Adrenal gland (tissue), 12 donors: Measurements from ENCODE around the gene CIAO3. TPM values are rescaled to one million over a fixed set of nuclear protein-coding genes. Genes with fewer than 3 reads are reported as not detected.

Experiments
- DNase-seq, 7 donors: peaks; one replicate each; pipeline ENCODE4 v3.0.0-alpha.2; 2019 to 2020
- H3K27ac ChIP-seq, 5 donors: fragments of 200-600 bp; sonication (generic) in 4 of 5; 1 replicate in 3 of 5; 2 replicates in 2 of 5; pipeline versions ENCODE4 v1.5.1 to v1.8.0; 2016 to 2020; ENCODE audit warnings: mild to moderate bottlenecking in 1 of 5
- H3K27me3 ChIP-seq: fragments of 200-600 bp; 2 replicates; pipeline ENCODE4 v1.8.0; 2021
- H3K36me3 ChIP-seq, 2 donors: fragments of 200-600 bp; replicated peaks in 1 of 2; 1 replicate in 1 of 2; 2 replicates in 1 of 2; pipeline versions ENCODE4 v1.5.1 to v1.8.0; 2018 to 2022
- H3K4me1 ChIP-seq, 2 donors: fragments of 200-600 bp; replicated peaks in 1 of 2; 1 replicate in 1 of 2; 2 replicates in 1 of 2; pipeline versions ENCODE4 v1.5.1 to v1.8.0; 2018 to 2021
- H3K4me3 ChIP-seq, 4 donors: fragments of 200-600 bp; sonication (generic) in 3 of 4; one replicate each; pipeline ENCODE4 v1.5.1; 2016 to 2018
- H3K9me3 ChIP-seq, 3 donors: fragments of 200-600 bp; sonication (generic) in 1 of 3; replicated peaks in 1 of 3; 1 replicate in 2 of 3; 2 replicates in 1 of 3; pipeline versions ENCODE4 v1.5.1 to v1.8.0; 2016 to 2021
- CTCF ChIP-seq, 6 experiments: fragments of 450-650 bp in 4 of 6; fragments of 200-600 bp in 2 of 6; sonication (generic) in 1 of 6; IDR thresholded peaks; 1 replicate in 5 of 6; 2 replicates in 1 of 6; pipeline versions ENCODE4 v1.5.1 to v1.8.0; 2016 to 2021; ENCODE audit warnings: antibody characterized with exemption in 6 of 6, mild to moderate bottlenecking in 2 of 6, moderate library complexity in 1 of 6
- POLR2A ChIP-seq, 2 donors: fragments of 450-650 bp; IDR thresholded peaks; one replicate each; pipeline ENCODE4 v1.6.1; 2017; ENCODE audit warnings: antibody characterized with exemption in 2 of 2, mild to moderate bottlenecking in 2 of 2, moderate library complexity in 1 of 2
- WGBS, 4 donors: extraction: QIAGEN DNeasy Blood & Tissue Kit in 2 of 4; methylation state at CpG; one replicate each; pipeline versions ENCODE4 v1.1.5 to v1.1.7; 2013 to 2017; 5-methylcytosine and 5-hydroxymethylcytosine counted together
- intact Hi-C, 2 donors: fragments of 100-400 bp; cut with DNase I; formaldehyde crosslinking; loops; one replicate each; pipeline versions ENCODE4 v1.14.1 to v1.15.0; 2022 to 2023
- polyA plus RNA-seq, 3 donors: library from polyadenylated mRNA; stranded (reverse); fragments of 200-250 nt in 2 of 3; fragments of 350-450 nt in 1 of 3; fragmentation: Illumina TruSeq in 1 of 3; extraction: RNeasy Lipid Tissue Mini Kit (QIAGEN cat#74804) in 1 of 3; gene quantifications; one replicate each; pipeline ENCODE4 v1.2.3, GENCODE V29; 2013 to 2014
- total RNA-seq, 9 donors: library from RNA; depleted of rRNA in 4 of 9; stranded (reverse); fragments of >200 nt in 4 of 9; fragments of 120-200 nt in 1 of 9; fragmentation: NEBNext Ultra II Directional in 1 of 9; extraction: Animal tissue kit (Norgen Biotek cat#: 25700) in 1 of 9; gene quantifications; one replicate each; pipeline versions ENCODE4 v1.1.0 to v1.2.4, GENCODE V29; 2013 to 2023
- donor health status: healthy with polysubstance abuse.
- donor health status: Bipolar disorder and iron deficiency.
- donor health status: DM: yes; HTN: yes; CAD: no.
- donor health status: DM: no; HTN: no; CAD: no.
- donor health status: DM: no; HTN: no; CAD: no.
- donor health status: DM: yes; HTN: yes; CAD: no.

The CIAO3 gene
- total and polyA plus RNA-seq, 12 donors, result 8.9 to 99.4 (median 29.5) TPM

- Histone ChIP-seq H3K9me3 (no peaks in the 10 kb centered on the region), H3K4me3 (no peak overlapping the region)
- WGBS, 4 donors, result 51 to 88% (median 59%) methylated on average over 26 to 55 of the region's 55 CpGs
These were observed 11.7 kb downstream of the CIAO3 start for GRCh38 chr16:728890-729744.

GRCh38 chr16:728131-728889, 12.5 kb downstream of the CIAO3 start:
- Histone ChIP-seq H3K36me3 (peaks cover 0 to 16% of the 10 kb centered on the region in 2 donors), H3K9me3 (no peaks in the 10 kb centered on the region), H3K27ac (peak overlapping the region in 2 of 5 donors; percentile 22 to 65), H3K4me1 (peaks cover 16 to 19% of the 10 kb centered on the region in 2 donors), H3K27me3 (no peaks in the 10 kb centered on the region), H3K4me3 (peak overlapping the region in 1 of 4 donors; percentile 64)
- TF ChIP-seq POLR2A (IDR thresholded peaks at IDR 0.05) (no peak), CTCF (IDR thresholded peaks at IDR 0.05) (no peak)
- 1 to 2% (median 1%) methylated on average over 17 to 80 of the region's 80 CpGs; no CpG with 5 or more reads in 1 of the 4 donors for WGBS, 4 donors
- DNase-seq, result peak in 6 of 7 donors; percentile 49 to 84 (median 64)
- intact Hi-C loops, result no loop called here

More at GRCh38 chr16:728890-729744, 11.7 kb downstream of the CIAO3 start:
- intact Hi-C loops, result no loop called here
- DNase-seq, result peak in 3 of 7 donors; percentile 9 to 63 (median 23)
- Histone ChIP-seq H3K27ac (no peak overlapping the region), H3K4me1 (peaks cover 16 to 19% of the 10 kb centered on the region in 2 donors), H3K36me3 (peaks cover 0 to 24% of the 10 kb centered on the region in 2 donors), H3K27me3 (no peaks in the 10 kb centered on the region)
- no peak for TF ChIP-seq POLR2A (IDR thresholded peaks at IDR 0.05)
- TF ChIP-seq CTCF (IDR thresholded peaks at IDR 0.05), result no peak

GRCh38 chr16:727291-727977, 13.4 kb downstream of the CIAO3 start:
- peak in 2 of 7 donors; percentile 19 to 38 for DNase-seq
- TF ChIP-seq POLR2A (IDR thresholded peaks at IDR 0.05), result no peak
- no peak for TF ChIP-seq CTCF (IDR thresholded peaks at IDR 0.05)
- WGBS, 4 donors, result 0 to 1% (median 0%) methylated on average over 5 to 61 of the region's 61 CpGs
- Histone ChIP-seq H3K4me1 (peaks cover 16 to 19% of the 10 kb centered on the region in 2 donors), H3K27me3 (no peaks in the 10 kb centered on the region), H3K36me3 (peaks cover 0 to 10% of the 10 kb centered on the region in 2 donors), H3K4me3 (peak overlapping the region in 2 of 4 donors; percentile 22 to 64), H3K9me3 (no peaks in the 10 kb centered on the region), H3K27ac (peak overlapping the region in 2 of 5 donors; percentile 22 to 65)
- intact Hi-C loops, result no loop called here
